GM12892 (cell line): Measurements from ENCODE around the gene TCEAL3.

Experiments
- POLR2A ChIP-seq: IDR thresholded peaks from 2 replicates; pipeline ENCODE4 v1.6.1; 2011; ENCODE audit warnings: low read depth, low read length, control low read depth
- POLR2AphosphoS5 ChIP-seq: IDR thresholded peaks from 2 replicates; pipeline ENCODE4 v1.6.1; 2011; ENCODE audit warnings: low read depth, low read length, control low read depth
- TAF1 ChIP-seq: IDR thresholded peaks from 2 replicates; pipeline ENCODE4 v1.6.1; 2011; ENCODE audit warnings: low read depth, mild to moderate bottlenecking, control low read depth, low read length, borderline replicate concordance

- TF ChIP-seq POLR2A: no peak
- no peak for TF ChIP-seq TAF1
- no peak for TF ChIP-seq POLR2AphosphoS5
Measured at GRCh38 chrX:103607364-103608305, at the start of gene TCEAL3.
